GM12878 (cell line): ENCODE data around the gene COL23A1. TPM values are rescaled to one million over a fixed set of nuclear protein-coding genes. Genes with fewer than 3 reads are reported as not detected.

ENCODE experiments used
- FOXM1 ChIP-seq: IDR thresholded peaks from 2 replicates; pipeline ENCODE4 v1.6.1; 2012; ENCODE audit warnings: low read depth, mild to moderate bottlenecking, inconsistent platforms, low read length, moderate library complexity
- MTA3 ChIP-seq: IDR thresholded peaks from 2 replicates; pipeline ENCODE4 v1.6.1; 2012; ENCODE audit warnings: low read length, inconsistent platforms, borderline replicate concordance
- TCF12 ChIP-seq: IDR thresholded peaks from 2 replicates; pipeline ENCODE4 v1.6.1; 2011; ENCODE audit warnings: low read depth, mild to moderate bottlenecking, low read length
- YBX1 ChIP-seq: fragments of 450-650 bp; IDR thresholded peaks from 2 replicates; pipeline ENCODE4 v1.6.1; 2016; ENCODE audit warnings: antibody characterized with exemption
- ZNF274 ChIP-seq: IDR thresholded peaks from one replicate; pipeline ENCODE4 v1.8.0; 2011; ENCODE audit not compliant: insufficient read length, insufficient read depth
- polyA plus RNA-seq, 11 experiments: library from polyadenylated mRNA; depleted of rRNA in 4 of 11; unstranded in 6 of 11; stranded (reverse) in 5 of 11; fragments of >200 nt; fragmentation: Nextera tagmentation in 4 of 11; fragmentation: Illumina TruSeq in 1 of 11; extraction: Ambion mirVana in 4 of 11; extraction: Trizol in 1 of 11; gene quantifications; 1 replicate in 1 of 11; 2 replicates in 10 of 11; pipeline versions ENCODE4 v1.2.1 to v1.2.3, GENCODE V29; 2011 to 2016; ENCODE audit warnings: inconsistent platforms in 2 of 11, missing spikeins in 2 of 11, low read depth in 1 of 11
- total RNA-seq, 4 experiments: library from RNA; depleted of rRNA in 3 of 4; stranded (reverse); fragments of >200 nt in 3 of 4; fragmentation: Illumina TruSeq in 1 of 4; extraction: Trizol in 1 of 4; gene quantifications; 2 replicates each; pipeline versions ENCODE4 v1.2.1 to v1.2.3, GENCODE V29; 2013 to 2021
- TF ChIP-seq, protein P1 (sequence below): fragments of 450-650 bp; IDR thresholded peaks from 2 replicates; pipeline ENCODE4 v1.6.1; 2016; ENCODE audit warnings: mild to moderate bottlenecking, moderate library complexity, borderline replicate concordance
- TF ChIP-seq, protein P2 (sequence below): IDR thresholded peaks from 2 replicates; pipeline ENCODE4 v1.6.1; 2012; ENCODE audit warnings: improper control_type of control experiment, low read depth, low read length; ENCODE audit not compliant: insufficient replicate concordance

The COL23A1 gene
- total and polyA plus RNA-seq, 10 of the 15 experiments (the other 5 are each of a cell fraction or from before 2014, with no cell fraction given), result 0.03 to 0.83 (median 0.09) TPM; not detected in 5

DNA sequence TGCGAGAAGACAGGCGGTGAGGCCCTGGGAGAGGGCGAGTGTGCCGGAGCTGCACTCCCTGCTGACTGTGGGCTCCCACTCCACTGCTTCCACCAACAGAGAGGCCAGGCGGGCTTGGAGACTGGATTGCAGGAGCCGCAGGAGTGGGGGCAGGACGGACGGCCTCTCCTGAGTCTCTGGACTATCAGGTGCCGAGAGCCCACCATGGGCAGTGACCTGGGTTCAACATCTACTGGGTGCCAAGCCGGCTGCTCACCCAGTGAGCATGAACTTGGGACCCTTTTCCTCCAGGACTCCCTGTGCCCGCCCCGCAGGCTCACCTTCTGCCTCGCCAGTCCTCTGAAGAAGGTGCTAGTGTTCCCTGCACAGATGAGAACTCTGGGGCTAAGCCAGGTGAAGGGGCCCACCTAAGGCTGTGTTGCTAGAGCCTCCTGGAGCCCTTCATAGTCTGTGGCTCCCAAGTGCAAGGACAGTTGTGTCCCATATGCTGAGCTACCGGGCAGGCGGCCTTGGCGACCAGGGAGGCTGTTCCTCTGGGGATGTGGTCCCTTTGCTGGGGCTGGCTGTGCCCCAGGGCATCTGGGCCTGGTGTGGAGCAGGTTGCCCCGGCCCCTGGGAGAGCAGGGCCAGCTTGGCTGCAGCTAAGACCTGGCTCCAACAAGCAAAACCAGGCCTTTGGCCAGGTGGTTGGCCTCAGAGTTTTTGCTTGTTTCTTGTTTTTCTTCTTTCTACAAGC lies 279.9 kb downstream of the COL23A1 start (continued):
- TF ChIP-seq, protein P1, sequence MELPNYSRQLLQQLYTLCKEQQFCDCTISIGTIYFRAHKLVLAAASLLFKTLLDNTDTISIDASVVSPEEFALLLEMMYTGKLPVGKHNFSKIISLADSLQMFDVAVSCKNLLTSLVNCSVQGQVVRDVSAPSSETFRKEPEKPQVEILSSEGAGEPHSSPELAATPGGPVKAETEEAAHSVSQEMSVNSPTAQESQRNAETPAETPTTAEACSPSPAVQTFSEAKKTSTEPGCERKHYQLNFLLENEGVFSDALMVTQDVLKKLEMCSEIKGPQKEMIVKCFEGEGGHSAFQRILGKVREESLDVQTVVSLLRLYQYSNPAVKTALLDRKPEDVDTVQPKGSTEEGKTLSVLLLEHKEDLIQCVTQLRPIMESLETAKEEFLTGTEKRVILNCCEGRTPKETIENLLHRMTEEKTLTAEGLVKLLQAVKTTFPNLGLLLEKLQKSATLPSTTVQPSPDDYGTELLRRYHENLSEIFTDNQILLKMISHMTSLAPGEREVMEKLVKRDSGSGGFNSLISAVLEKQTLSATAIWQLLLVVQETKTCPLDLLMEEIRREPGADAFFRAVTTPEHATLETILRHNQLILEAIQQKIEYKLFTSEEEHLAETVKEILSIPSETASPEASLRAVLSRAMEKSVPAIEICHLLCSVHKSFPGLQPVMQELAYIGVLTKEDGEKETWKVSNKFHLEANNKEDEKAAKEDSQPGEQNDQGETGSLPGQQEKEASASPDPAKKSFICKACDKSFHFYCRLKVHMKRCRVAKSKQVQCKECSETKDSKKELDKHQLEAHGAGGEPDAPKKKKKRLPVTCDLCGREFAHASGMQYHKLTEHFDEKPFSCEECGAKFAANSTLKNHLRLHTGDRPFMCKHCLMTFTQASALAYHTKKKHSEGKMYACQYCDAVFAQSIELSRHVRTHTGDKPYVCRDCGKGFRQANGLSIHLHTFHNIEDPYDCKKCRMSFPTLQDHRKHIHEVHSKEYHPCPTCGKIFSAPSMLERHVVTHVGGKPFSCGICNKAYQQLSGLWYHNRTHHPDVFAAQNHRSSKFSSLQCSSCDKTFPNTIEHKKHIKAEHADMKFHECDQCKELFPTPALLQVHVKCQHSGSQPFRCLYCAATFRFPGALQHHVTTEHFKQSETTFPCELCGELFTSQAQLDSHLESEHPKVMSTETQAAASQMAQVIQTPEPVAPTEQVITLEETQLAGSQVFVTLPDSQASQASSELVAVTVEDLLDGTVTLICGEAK, result no peak
- no peak for TF ChIP-seq MTA3
- TF ChIP-seq FOXM1, result no peak
- TF ChIP-seq, protein P2, sequence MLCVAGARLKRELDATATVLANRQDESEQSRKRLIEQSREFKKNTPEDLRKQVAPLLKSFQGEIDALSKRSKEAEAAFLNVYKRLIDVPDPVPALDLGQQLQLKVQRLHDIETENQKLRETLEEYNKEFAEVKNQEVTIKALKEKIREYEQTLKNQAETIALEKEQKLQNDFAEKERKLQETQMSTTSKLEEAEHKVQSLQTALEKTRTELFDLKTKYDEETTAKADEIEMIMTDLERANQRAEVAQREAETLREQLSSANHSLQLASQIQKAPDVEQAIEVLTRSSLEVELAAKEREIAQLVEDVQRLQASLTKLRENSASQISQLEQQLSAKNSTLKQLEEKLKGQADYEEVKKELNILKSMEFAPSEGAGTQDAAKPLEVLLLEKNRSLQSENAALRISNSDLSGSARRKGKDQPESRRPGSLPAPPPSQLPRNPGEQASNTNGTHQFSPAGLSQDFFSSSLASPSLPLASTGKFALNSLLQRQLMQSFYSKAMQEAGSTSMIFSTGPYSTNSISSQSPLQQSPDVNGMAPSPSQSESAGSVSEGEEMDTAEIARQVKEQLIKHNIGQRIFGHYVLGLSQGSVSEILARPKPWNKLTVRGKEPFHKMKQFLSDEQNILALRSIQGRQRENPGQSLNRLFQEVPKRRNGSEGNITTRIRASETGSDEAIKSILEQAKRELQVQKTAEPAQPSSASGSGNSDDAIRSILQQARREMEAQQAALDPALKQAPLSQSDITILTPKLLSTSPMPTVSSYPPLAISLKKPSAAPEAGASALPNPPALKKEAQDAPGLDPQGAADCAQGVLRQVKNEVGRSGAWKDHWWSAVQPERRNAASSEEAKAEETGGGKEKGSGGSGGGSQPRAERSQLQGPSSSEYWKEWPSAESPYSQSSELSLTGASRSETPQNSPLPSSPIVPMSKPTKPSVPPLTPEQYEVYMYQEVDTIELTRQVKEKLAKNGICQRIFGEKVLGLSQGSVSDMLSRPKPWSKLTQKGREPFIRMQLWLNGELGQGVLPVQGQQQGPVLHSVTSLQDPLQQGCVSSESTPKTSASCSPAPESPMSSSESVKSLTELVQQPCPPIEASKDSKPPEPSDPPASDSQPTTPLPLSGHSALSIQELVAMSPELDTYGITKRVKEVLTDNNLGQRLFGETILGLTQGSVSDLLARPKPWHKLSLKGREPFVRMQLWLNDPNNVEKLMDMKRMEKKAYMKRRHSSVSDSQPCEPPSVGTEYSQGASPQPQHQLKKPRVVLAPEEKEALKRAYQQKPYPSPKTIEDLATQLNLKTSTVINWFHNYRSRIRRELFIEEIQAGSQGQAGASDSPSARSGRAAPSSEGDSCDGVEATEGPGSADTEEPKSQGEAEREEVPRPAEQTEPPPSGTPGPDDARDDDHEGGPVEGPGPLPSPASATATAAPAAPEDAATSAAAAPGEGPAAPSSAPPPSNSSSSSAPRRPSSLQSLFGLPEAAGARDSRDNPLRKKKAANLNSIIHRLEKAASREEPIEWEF, result no peak
- TF ChIP-seq ZNF274, result no peak
- TF ChIP-seq TCF12, result no peak
- no peak for TF ChIP-seq YBX1
- TF ChIP-seq, all 136 proteins: peak for 0
